ENCODE results near the gene TMEM117.

TMEM117 gene

DNA sequence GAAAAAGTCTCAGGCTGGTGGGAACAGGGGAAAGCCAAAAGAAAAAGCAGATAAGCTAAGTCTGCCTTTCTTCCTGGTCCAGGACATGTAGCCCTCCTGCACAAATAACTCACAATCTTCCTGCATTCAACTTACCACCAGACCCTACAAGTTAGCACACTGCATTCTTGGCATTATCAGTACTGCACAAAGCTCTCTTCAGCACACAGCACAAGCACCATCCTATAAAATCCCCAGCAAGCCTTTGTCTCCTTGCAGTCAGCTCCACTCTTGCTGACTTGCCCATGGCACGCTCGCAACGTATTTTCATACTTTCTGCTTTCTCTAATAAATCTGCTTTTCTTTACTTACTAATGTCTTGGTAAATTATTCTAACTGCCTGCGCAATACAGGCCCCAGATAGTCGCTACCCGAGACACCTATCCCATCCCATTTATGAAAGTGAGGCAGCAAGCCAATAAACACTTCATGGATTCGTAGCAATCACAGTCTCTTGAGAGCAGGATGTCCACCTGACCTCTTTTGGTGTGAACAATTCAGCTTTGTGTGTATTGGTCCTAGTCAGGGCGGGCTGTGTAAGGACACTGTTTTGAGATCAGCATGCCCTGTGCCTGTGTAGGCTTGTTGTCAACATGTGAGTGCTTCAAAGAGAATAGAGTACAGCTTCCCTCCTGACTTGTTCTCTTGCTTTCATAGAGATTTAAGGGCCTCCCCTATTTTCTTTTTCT lies 49.0 kb downstream of the TMEM117 start:
- no peak for DNase-seq (ENCODE audit: low read depth in 2 of 2)

DNA sequence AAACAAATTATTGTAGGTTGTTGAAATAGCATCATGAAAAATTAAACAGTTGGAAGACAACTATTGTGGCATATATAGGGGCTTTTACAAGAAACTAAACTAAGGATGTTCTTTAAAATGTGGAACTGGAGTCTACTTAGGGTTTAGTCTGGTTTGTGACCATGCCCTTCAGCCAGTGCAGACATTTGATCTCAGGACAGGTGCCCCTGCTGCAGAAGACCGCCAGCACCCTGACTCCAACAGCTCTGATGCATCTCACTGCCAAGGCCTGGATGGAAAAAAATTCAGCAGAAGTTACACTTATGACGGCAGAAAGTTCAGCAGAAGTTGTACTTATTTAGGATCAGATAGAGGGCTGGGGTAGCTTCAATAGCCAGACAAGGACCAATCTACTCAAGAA lies 51.5 kb downstream of the TMEM117 start:
- no peak for DNase-seq (ENCODE audit: low read depth in 2 of 2)

DNA sequence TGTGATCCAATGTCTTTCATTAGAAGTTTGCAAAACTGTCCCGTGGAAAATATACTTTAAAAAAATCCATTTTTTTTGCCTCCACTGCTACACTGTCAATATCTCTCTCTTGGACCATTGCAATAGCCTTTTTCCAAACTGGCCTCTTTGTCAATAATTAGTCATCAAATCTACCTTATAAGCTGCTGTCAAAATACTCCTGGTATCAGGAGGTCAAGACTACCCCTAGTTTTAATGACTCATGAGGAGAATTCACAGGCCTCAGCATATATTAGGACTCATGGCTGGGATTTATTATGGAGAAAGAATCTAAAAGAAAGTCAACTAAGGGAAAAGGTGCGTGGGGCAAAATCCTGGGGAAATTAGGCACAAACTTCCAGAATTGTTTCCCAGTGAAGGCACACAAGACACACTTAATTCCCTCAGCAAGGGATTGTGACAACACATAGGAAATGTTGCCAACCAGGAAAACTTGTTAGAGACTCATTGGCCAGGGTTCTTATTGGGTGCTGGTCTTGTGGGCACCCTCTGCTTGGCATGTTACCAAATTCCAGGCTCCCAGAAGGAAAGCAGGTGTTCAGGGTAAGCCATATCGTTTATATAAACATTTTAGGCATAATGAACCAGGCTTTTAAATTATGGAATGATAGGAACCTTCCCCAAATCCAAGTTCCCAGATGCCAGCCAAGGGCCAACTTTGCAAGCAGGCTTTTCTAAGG lies 56.1 kb downstream of the TMEM117 start:
- DNase-seq (ENCODE audit: low read depth in 2 of 2) = no peak

DNA sequence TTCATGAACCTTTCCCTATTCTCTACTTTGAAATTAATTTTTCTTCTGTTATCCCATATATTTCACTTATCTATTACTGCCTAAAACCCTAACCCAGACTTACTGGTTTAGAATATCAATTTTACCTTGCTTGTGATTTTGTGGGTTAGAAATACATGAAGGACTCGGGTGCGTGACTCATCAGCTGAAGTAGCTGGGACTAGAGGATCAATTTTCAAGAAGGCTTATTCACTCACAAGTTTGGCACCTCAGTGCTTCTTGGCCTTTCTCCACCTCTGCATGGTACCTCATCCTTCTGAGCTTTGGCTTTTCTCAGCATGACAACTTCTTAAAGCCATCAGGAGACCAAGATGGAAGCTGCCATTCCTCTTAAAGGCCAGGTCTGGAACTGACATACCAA lies 57.8 kb downstream of the TMEM117 start:
- DNase-seq (ENCODE audit: low read depth in 2 of 2) = no peak

DNA sequence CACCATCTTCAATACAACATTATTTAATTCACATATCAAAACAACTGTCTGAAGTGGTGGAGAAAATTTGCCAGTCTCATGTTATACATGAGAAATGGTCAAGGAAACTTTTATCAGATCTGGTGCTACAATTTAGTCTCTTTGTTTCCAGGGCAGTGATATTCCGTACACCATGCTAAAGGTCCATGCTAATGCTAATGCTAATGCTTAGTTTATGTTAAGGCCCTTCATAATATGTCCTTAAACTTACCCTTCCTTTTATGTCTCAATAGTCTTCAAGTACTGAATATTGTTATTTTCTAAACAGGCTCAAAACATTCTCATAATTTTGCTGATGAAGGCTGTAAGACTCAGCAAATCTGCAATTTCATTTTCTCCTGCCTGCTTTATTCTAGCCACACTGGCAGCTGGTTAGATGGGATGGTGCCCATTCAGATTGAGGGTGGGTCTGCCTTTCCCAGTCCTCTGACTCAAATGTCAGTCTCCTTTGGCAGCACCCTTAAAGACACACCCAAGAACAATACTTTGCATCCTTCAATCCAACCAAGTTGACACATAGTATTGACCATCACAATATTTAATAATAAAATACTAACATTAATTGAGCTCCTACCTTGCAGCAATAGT lies 59.8 kb downstream of the TMEM117 start:
- no peak for DNase-seq (ENCODE audit: low read depth in 2 of 2)

DNA sequence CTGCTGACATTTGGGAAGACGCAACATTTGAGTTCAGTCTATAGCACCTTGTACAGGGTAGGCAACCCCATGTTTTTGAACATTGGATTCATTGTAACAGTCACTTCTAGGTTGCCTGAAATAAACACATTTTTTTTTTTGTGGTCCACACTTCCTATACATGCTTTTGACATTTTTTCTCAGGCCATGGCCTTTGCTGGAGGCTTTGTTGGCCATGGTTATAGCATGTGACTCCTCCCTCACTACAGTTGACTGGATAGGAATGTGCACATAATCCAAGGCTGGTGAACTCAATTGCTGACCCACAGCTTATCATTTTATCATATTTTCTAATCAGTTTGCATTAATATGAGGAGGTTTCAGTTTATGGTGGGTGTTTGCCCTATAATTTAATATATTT lies 60.6 kb downstream of the TMEM117 start:
- no peak for DNase-seq (ENCODE audit: low read depth in 2 of 2)

DNA sequence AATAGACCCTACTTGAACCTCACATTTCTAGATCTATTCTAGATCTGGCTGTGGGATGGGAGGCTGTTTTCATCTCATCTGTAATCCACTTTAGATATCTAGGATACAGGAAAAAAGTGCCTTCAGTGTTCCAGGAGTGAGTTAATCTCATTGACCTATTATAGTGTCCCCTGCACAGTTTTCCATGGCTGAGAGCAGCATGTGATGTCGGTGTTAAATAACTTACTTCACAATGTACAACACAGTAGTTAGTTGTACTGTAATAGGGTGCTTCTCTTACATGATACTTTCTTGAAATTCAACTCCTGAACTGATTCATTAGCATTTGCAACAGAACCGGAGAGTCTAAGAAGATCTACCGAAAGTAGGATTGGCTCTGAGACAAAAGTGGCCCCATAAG lies 62.6 kb downstream of the TMEM117 start:
- DNase-seq (ENCODE audit: low read depth in 2 of 2) = no peak

DNA sequence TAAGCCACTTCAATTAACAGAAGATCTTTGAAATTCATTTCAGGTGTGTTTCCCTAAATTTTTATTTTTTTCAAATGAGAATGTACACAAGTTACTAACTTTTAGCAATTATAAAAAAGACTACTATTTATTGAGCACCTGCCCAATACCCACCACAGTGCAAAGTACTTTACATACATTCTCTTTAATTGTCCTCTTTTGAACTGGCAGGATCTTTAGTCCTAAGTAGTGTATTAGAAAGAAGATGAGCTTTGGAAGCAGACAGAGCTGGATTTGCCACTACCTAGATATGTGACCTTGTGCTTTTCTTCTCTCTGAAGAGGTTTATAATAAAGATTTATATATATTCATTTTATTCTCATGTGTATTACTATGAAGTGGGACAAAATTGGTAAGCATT lies 63.7 kb downstream of the TMEM117 start:
- no peak for DNase-seq (ENCODE audit: low read depth in 2 of 2)

DNA sequence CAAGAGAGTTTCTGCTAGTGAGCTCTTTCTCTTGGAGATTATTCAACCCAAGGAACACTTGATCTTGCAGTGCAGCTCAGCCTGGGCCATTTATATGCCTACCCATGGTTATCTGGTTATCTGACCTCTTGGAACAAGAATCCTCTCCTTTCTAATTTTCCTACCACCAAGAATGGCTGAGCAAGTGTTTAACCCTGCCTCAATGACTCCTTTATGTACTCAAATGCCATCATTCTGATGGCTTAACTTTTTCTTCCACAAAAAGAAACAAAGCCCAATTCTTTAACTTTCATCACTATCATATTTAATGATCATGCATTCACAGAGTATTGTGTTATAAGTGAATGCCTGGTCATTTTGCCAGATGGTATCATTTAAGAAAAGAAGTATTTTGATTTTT lies 67.8 kb downstream of the TMEM117 start:
- DNase-seq (ENCODE audit: low read depth in 2 of 2) = no peak

DNA sequence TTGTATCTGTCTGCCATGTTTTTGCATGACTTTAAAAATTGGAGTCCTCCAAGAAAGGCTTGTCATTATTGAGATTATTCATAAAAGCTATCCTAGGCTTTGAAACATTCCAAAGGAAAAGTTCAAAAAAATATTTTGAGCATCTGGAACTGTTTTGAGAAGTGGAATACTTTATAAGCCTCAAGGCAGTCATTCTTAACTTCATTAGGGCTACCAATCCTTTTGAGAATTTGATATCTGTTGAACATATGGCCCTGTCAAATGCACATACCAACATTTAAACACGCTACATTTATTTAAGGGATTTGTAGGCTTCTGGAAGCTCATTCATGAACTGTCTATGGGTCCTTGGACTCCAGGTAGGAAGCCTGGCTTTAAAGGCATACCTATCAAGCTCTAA lies 77.0 kb downstream of the TMEM117 start:
- no peak for DNase-seq (ENCODE audit: low read depth in 2 of 2)

DNA sequence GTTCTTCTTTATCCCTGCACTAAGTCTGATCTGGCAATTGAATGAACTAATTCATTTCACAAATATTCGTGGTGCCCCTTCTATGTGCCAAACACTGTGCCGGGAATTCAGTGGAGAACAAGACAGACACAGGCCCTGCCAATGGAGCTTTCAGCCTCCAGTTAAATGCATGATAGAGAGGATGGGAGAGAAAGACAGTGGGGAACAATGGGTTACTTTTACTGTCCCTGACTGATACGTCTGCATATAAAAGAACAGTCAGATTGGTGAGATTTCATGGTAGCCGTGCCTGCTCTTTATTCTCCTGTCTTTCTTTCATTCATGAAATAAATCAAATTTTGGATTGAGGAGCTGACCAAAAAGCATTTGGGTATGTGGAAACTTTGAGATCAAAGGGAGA lies 78.5 kb downstream of the TMEM117 start:
- DNase-seq (ENCODE audit: low read depth in 2 of 2) = no peak

DNA sequence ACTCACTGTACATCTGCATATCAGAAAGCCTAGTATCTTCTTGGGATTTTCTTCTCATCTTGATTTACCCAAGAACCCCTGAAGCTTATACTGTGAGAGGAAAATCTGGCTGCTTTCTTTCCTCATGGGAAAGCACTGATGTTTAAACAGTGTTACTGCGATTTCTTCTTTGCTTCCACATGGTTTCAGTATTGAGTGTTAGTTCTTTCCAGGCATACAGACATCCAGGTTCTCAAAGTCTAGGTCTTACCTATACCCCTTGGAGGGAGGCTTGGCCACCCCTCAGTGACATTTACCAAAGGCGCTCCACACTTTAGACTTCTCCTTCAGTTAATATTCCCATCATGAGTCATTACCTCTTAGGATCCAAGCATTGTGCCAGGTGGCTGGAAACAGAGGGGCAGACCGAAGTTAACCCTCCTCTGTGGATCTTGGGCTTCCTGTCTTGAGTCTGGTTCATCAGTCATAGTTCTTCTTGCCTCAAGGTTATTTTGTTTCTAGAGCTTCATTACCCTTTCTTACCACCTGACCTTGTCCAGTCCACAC lies 79.1 kb downstream of the TMEM117 start:
- no peak for DNase-seq (ENCODE audit: low read depth in 2 of 2)

DNA sequence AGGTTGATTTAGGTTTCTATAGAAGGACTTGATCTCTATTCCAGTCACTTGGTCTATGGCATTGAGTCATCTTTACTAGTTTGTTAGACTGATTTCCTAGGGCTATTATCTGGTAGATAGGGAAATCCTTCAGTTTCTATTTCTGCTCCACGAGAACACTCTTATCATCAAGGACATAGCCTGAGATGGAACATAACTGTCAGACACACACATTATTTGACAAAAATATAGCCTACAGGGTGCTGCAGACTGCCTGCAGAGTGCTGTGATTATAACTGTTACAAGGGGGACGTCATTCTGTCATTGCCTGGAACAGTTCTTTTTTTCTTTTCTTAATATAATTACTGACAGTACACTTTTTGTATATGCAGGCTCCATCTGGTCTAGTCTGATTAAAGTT lies 82.0 kb downstream of the TMEM117 start:
- DNase-seq (ENCODE audit: low read depth in 2 of 2) = no peak

DNA sequence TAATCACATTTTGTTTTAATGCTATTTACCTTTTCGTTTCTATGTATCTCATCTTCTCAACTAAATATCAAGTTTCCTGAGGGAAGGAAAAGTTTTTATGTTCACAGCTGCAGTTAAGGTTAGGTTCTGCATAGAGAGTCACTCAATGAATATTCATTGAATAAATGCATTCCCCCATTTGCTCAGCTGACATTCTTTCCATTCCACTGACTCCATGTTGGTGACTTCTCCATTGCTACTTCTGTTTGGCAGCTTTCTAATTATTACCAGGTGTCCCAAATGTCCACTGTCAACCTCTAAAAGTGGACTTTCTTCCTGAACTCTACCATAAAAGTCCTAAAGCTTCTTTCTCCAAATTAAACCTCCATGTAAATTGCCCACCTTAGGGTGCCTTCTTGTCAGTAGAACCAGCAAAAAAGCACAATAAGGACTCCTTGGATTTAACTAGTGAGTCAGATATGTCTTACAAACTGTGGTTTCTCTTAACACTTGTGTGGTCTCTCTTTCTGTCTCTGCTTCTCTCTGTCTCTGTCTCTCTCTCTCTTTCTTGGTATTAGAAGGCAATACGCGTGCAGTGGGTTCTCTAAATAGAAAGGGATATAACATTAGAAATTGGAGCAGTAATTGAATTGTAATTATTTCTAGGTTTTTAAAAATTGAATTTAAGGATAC lies 85.9 kb downstream of the TMEM117 start:
- DNase-seq (ENCODE audit: low read depth in 2 of 2) = no peak

DNA sequence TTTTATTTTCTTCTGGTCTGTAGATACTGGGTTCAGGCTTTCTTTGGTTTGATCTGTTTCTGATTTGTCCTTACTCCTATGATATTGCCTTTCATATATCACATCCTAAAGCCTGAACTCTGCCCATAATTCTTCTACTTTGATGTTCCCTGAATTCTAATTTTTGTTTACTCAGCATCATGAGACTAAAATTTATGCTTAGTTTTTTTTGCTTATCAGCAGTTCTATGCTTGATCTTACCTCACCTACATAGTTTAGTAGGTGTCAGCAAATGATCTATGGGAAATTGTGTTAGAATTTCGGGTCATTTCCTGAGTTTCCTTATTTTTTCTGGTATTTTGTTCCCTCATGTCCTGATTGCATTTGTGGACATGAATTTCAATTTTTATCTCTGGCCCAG lies 94.2 kb downstream of the TMEM117 start:
- no peak for DNase-seq (ENCODE audit: low read depth in 2 of 2)

DNA sequence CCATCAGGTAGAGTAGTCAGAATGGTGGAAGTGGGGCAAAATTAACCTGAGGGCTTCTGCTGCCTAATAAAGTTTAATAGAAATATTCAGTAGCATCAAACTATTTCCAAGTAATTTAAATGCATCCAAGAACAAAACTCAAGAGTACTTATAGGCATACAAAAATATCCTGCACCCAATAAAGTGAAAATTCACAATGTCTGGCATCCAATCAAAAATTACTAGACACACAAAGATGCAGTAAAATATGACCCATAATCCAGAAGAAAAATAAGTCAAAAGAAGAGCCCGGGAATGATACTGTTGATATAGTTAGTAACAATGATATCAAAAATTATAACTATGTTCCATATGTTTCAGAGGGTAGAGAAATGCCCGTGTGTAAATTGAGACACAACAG lies 95.3 kb downstream of the TMEM117 start:
- no peak for DNase-seq (ENCODE audit: low read depth in 2 of 2)

DNA sequence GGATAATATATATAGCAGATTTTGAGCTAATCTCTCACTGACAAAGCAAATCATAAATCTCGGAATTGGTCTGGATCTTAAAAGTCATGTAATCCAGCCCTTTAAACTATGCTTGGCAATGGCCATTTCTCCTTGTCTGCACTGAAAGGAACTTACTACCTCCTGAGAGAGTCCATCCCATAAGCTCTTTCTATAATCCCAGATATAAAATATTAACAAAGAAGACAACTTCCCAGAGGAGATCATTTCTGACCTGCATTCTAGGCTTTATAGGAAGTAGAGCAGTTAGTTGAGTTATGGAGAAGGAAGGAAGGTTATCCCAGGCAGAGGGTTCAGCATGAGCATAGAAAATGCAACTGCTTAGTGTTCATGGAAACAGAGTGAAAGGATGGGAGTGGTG lies 99.7 kb downstream of the TMEM117 start:
- no peak for DNase-seq (ENCODE audit: low read depth in 2 of 2)

DNA sequence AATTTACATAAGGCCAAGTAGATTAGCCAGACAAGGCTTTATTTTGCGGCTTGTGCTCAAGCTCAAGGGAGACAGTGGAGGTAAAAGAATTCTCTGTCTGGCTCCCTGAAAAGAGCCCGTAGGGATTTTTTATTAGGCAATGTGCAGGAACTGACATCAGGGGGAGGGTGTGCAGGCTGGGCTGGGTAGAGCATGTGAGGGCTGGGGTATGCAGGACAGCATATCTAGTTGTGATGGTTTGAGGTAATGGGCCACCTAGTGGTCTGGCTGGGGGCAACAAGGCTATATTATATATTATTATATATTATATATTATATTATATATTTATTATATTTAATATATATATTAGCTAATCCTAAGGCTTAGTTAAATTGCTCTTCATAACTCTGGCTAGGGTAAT lies 102.1 kb downstream of the TMEM117 start:
- DNase-seq (ENCODE audit: low read depth in 2 of 2) = no peak

DNA sequence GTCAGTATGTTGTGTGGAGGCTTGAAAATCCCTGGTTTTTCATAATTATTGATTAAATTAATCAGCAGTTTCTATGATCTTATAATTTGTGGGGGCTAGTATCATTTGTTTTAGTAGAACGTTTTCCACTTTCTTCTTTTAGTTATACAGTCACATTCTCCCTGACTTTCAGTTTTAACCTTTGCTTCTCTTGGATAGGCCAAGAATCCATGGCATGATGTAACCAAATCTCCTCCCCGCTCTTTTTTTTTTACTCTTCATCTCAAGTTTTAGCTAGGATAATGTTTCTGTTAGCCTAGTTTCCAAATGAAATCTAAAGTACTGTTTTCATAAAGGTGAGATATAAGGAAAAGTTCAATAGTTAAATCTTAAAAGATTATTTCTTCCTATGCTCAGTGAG lies 106.5 kb downstream of the TMEM117 start:
- DNase-seq (ENCODE audit: low read depth in 2 of 2) = no peak

DNA sequence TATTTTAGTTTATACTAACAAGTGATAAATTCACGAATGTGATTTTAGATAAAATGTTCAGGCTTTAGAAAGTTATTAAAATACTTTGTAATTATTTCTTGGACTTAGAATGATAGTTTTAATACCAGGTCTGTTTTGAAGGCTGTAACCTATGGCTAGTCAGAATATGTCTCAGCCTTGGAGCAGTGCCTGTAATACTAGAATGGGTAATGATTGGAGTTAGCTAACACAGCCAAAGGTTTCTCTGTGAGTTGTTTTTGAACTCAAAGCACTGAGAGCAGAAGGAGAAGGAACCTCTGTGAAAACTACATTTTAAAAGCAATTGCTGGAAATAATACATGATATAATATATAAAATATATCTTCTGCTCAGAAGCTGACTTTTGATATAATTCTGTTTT lies 110.1 kb downstream of the TMEM117 start:
- DNase-seq (ENCODE audit: low read depth in 2 of 2) = no peak

DNA sequence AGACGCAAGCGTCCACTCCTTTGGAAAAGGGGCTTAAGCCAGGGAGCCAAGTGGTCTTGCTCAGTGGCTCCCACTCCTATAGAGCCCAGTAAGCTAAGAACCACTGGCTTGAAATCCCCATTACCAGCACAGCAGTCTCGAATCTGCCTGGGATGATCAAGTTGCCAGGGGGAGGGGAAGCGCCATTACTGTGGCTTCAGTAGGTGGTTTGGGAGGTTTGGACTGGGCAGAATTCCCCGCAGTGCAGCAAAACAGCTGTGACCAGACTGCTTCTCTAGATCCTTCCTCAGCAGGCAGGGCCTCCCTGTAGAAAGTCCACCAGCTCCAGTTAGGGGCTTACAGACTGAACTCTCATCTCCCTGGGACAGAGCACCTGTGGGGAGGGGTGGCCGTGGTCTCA lies 115.4 kb downstream of the TMEM117 start:
- no peak for DNase-seq (ENCODE audit: low read depth in 2 of 2)

DNA sequence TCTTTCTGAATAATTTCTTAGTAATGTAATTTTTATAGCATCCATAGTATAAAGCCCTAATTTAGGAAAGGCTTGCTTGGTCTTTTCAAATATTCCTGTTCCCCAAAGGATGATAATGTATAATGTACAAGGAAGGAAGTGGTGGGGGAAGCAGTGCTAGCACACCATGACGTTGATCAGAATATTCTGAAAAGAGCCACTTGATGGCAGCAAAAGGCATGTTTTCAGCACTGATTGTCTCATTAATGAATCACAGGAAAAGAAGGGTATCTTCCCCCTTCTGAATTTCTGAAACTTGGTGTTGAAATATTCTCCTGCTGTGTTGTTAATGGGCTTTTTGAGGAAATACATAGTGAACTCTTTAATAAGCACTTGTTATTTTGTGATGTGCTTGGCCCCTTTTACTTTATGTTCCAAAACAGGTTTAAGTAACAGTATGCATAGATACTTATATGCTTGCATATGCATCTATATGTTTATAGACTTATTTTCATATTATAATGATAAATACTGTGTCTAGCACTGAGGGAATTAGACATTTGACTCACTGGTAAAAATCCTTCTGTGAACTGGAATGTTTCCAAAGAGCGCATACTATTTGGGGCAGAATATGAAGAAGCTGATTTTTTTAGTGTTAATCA lies 122.0 kb downstream of the TMEM117 start:
- DNase-seq (ENCODE audit: low read depth in 2 of 2) = no peak

All from stimulated activated CD4-positive, alpha-beta T cell treated with anti-CD3 and anti-CD28 coated beads, Interleukin-1b, Interleukin-23, amount 100 ng/mL, for 4 hours (primary cell).